CD4-positive, CD25-positive, alpha-beta regulatory T cell (primary cell): Measurements from ENCODE around the gene ITGA3. TPM values are rescaled to one million over a fixed set of nuclear protein-coding genes. Genes with fewer than 3 reads are reported as not detected.

Experiments used
- ATAC-seq, 2 donors: fragments of 150-1000 bp; cut with Tn5 transposase; one replicate each; pipeline ENCODE4 v1.10.0; 2021; ENCODE audit warnings: low read depth in 2 of 2, moderate number of reproducible peaks in 2 of 2, moderate library complexity in 1 of 2
- DNase-seq, 3 donors: peaks; one replicate each; pipeline versions ENCODE4 v3.0.0 to v3.0.0-alpha.2; 2012 to 2022; ENCODE audit warnings: mixed read lengths in 1 of 3
- H3K27ac ChIP-seq: one replicate; pipeline ENCODE4 v1.7.0; 2013; ENCODE audit warnings: mild to moderate bottlenecking, low read length; ENCODE audit not compliant: insufficient read depth, poor library complexity, severe bottlenecking
- H3K27me3 ChIP-seq: one replicate; pipeline ENCODE4 v1.7.0; 2013; ENCODE audit warnings: low read length; ENCODE audit not compliant: control insufficient read depth, insufficient read depth
- H3K36me3 ChIP-seq: one replicate; pipeline ENCODE4 v1.7.0; 2013; ENCODE audit warnings: mild to moderate bottlenecking, low read length, moderate library complexity; ENCODE audit not compliant: control insufficient read depth, insufficient read depth
- H3K4me1 ChIP-seq: 2 replicates; pipeline ENCODE4 v1.7.0; 2013; ENCODE audit warnings: mild to moderate bottlenecking, low read length; ENCODE audit not compliant: insufficient read depth, control insufficient read depth, poor library complexity, severe bottlenecking
- H3K4me3 ChIP-seq: one replicate; pipeline ENCODE4 v1.7.0; 2013; ENCODE audit warnings: low read depth, mild to moderate bottlenecking, low read length, moderate library complexity
- H3K9me3 ChIP-seq, 2 experiments: 1 replicate in 1 of 2; 2 replicates in 1 of 2; pipeline ENCODE4 v1.7.0; 2013; ENCODE audit warnings: low read length in 2 of 2, mild to moderate bottlenecking in 1 of 2, moderate library complexity in 1 of 2; ENCODE audit not compliant: control insufficient read depth in 2 of 2
- H3K27ac Mint-ChIP-seq, 3 donors: one replicate each; pipeline ENCODE4 v1.8.0; 2020 to 2022; ENCODE audit warnings: mild to moderate bottlenecking in 3 of 3, mixed read lengths in 3 of 3, moderate library complexity in 2 of 3
- H3K27me3 Mint-ChIP-seq: one replicate; pipeline ENCODE4 v1.8.0; 2022; ENCODE audit warnings: mild to moderate bottlenecking, mixed read lengths
- H3K36me3 Mint-ChIP-seq: one replicate; pipeline ENCODE4 v1.8.0; 2020; ENCODE audit warnings: mixed read lengths
- H3K4me1 Mint-ChIP-seq, 4 donors: one replicate each; pipeline ENCODE4 v1.8.0; 2020 to 2022; ENCODE audit warnings: mixed read lengths in 4 of 4, mild to moderate bottlenecking in 1 of 4
- H3K4me3 Mint-ChIP-seq, 4 donors: one replicate each; pipeline ENCODE4 v1.8.0; 2020 to 2022; ENCODE audit warnings: mild to moderate bottlenecking in 4 of 4, mixed read lengths in 4 of 4, moderate library complexity in 3 of 4
- H3K9me3 Mint-ChIP-seq, 7 donors: one replicate each; pipeline ENCODE4 v1.8.0; 2020 to 2022; ENCODE audit warnings: mixed read lengths in 7 of 7, mild to moderate bottlenecking in 3 of 7, moderate library complexity in 2 of 7
- polyA plus RNA-seq, 4 donors: library from polyadenylated mRNA; unstranded; fragments of 300-500 nt; fragmentation: Illumina TruSeq; gene quantifications; one replicate each; pipeline ENCODE4 v1.2.3, GENCODE V29; 2021
- total RNA-seq: library from RNA; stranded (reverse); gene quantifications from one replicate; pipeline ENCODE4 v1.2.3, GENCODE V29; 2022

ITGA3 gene
- total and polyA plus RNA-seq, 5 donors from 2014 or later, result 1.7 to 14.4 (median 2.7) TPM

DNA sequence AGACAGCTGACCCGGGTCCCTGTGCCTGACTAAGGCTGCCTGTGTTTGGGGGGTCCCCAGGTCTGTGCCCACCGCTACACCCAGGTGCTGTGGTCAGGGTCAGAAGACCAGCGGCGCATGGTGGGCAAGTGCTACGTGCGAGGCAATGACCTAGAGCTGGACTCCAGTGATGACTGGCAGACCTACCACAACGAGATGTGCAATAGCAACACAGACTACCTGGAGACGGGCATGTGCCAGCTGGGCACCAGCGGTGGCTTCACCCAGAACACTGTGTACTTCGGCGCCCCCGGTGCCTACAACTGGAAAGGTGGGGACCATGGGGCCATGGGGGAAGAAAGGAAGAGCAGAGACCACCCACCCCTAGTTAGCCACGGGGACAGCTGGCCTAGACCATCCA lies 12.1 kb downstream of the ITGA3 start:
- Histone ChIP-seq H3K4me3 (no peak overlapping the region), H3K27ac (no peak overlapping the region), H3K4me1 (no peaks in the 10 kb centered on the region), H3K36me3 (no peaks in the 10 kb centered on the region), H3K27me3 (no peaks in the 10 kb centered on the region), H3K9me3 (no peaks in the 10 kb centered on the region)
- Mint-ChIP-seq H3K9me3 (peaks cover 0 to 1% (median 0%) of the 10 kb centered on the region in 7 donors), H3K27ac (no peak overlapping the region), H3K27me3 (no peaks in the 10 kb centered on the region), H3K4me1 (peaks cover 0 to 2% (median under 1%) of the 10 kb centered on the region in 4 donors), H3K36me3 (peaks cover 21% of the 10 kb centered on the region), H3K4me3 (no peak overlapping the region)
- DNase-seq, result no peak
- ATAC-seq, result no peak

DNA sequence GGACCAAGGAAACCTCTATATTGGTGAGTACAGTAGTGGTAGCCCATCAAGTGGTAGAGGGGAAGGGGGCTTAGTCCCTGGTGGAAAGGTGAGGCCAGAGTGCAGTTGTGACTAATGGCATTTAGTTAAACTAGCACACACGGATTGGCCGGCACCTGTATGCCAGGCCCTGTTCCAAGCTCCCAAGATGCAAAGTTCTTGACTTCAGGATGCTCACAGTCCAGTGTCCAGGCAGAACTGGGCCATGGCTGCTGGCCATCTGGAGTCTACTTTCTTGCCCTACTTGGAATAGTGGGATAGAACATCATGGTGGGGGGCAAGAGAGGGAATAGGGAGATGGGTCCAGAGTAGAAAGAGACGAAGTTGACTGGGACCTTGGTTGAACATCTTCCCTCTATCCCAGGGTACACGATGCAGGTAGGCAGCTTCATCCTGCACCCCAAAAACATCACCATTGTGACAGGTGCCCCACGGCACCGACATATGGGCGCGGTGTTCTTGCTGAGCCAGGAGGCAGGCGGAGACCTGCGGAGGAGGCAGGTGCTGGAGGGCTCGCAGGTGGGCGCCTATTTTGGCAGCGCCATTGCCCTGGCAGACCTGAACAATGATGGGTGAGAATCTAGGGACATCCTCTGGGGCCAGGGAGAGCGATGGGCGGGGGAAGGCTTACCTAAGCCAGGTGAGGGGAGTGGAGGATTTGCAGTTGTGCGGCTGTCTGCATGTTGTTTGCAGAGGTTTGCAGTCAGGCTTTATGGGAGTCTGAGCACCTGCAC lies 15.2 kb downstream of the ITGA3 start:
- Histone ChIP-seq H3K4me3 (no peak overlapping the region), H3K9me3 (no peaks in the 10 kb centered on the region), H3K27me3 (no peaks in the 10 kb centered on the region), H3K4me1 (no peaks in the 10 kb centered on the region), H3K27ac (no peak overlapping the region), H3K36me3 (no peaks in the 10 kb centered on the region)
- H3K4me1 Mint-ChIP-seq, result peaks cover 0 to 2% (median under 1%) of the 10 kb centered on the region in 4 donors
- ATAC-seq (no peak), DNase-seq (no peak)
- no peak overlapping the region for H3K4me3 Mint-ChIP-seq
- peak overlapping the region in 1 of 3 donors; percentile 25 for H3K27ac Mint-ChIP-seq
- H3K27me3 Mint-ChIP-seq, result no peaks in the 10 kb centered on the region
- peaks cover 26% of the 10 kb centered on the region for H3K36me3 Mint-ChIP-seq
- peaks cover 0 to 1% (median 0%) of the 10 kb centered on the region in 7 donors for H3K9me3 Mint-ChIP-seq

DNA sequence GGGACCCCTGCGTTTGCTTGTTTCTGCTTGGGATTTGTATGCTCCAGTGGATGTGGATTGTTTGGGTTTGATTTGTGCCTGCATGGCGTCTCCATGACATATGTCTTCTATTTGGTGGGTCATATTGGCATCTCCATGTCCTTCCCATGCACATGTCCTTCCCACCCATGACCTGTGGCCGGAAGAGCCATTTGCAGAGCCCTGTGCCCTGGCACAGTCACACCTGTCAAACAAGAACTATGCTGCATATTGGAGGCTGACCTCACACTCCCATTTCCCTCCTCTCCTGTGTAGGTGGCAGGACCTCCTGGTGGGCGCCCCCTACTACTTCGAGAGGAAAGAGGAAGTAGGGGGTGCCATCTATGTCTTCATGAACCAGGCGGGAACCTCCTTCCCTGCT lies 15.8 kb downstream of the ITGA3 start:
- H3K4me3 Mint-ChIP-seq, result no peak overlapping the region

DNA sequence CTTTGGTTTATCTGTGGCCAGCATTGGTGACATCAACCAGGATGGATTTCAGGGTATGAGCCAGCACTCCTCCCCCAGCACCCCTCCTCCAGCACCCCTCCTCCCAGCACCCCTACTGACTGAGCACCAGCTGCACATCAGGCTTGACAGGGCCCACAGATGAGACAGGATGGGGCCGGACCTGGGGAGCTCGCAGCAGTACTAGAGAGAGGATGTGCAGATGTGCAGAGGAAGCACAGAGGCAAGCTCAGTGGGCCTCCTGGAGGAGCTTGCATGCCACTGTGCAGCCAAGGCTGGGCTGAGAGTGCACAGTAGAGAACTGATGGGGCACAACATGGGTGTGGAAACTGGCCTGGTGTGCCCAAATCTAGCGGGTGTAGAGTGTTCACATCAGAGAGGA lies 16.2 kb downstream of the ITGA3 start:
- no peaks in the 10 kb centered on the region for H3K9me3 ChIP-seq
- Mint-ChIP-seq H3K36me3 (peaks cover 26% of the 10 kb centered on the region), H3K4me1 (peaks cover 0 to 2% (median under 1%) of the 10 kb centered on the region in 4 donors), H3K27me3 (no peaks in the 10 kb centered on the region), H3K4me3 (no peak overlapping the region), H3K9me3 (peaks cover 0 to 1% (median 0%) of the 10 kb centered on the region in 7 donors), H3K27ac (no peak overlapping the region)
- H3K4me1 ChIP-seq, result no peaks in the 10 kb centered on the region
- no peaks in the 10 kb centered on the region for H3K27me3 ChIP-seq
- H3K27ac ChIP-seq, result no peak overlapping the region
- H3K36me3 ChIP-seq, result no peaks in the 10 kb centered on the region
- peak in 1 of 2 donors; percentile 20 for ATAC-seq
- no peak overlapping the region for H3K4me3 ChIP-seq
- peak in 1 of 3 donors; percentile 20 for DNase-seq

More for the DNA sequence above, 15.8 kb downstream of the ITGA3 start:
- Mint-ChIP-seq H3K4me1 (peaks cover 0 to 2% (median under 1%) of the 10 kb centered on the region in 4 donors), H3K27ac (no peak overlapping the region), H3K9me3 (peaks cover 0 to 1% (median 0%) of the 10 kb centered on the region in 7 donors), H3K36me3 (peaks cover 26% of the 10 kb centered on the region), H3K27me3 (no peaks in the 10 kb centered on the region)
- Histone ChIP-seq H3K27me3 (no peaks in the 10 kb centered on the region), H3K36me3 (no peaks in the 10 kb centered on the region), H3K27ac (no peak overlapping the region), H3K4me3 (no peak overlapping the region), H3K9me3 (no peaks in the 10 kb centered on the region), H3K4me1 (no peaks in the 10 kb centered on the region)
- DNase-seq, result no peak
- ATAC-seq, result no peak

DNA sequence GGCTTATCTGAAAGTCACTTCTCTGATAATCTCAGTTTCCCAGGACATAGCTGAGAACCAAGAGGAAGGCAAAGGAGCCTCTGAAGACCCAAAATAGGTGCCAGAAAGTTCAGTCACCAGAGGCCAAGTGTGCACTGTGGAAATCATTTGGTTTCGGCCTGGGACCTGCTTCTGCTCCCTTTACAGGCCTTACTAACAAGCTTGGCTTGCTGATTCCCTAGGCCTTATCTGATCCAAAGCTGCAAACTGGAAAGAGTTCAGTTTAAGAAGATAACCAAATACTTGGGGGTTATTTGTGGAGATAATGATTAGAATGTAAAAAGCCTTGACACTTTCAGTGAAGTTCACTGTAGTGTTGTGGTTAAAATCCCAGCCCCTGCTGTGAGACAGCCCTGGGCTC lies 17.0 kb downstream of the ITGA3 start:
- H3K9me3 ChIP-seq, result no peaks in the 10 kb centered on the region
- DNase-seq (no peak), ATAC-seq (no peak)
- Mint-ChIP-seq H3K27ac (no peak overlapping the region), H3K27me3 (no peaks in the 10 kb centered on the region), H3K4me1 (peaks cover 0 to 2% (median under 1%) of the 10 kb centered on the region in 4 donors), H3K36me3 (peaks cover 26% of the 10 kb centered on the region), H3K4me3 (no peak overlapping the region), H3K9me3 (peaks cover 0 to 1% (median 0%) of the 10 kb centered on the region in 7 donors)
- H3K4me1 ChIP-seq, result no peaks in the 10 kb centered on the region
- H3K36me3 ChIP-seq, result no peaks in the 10 kb centered on the region
- no peaks in the 10 kb centered on the region for H3K27me3 ChIP-seq
- H3K27ac ChIP-seq, result no peak overlapping the region
- no peak overlapping the region for H3K4me3 ChIP-seq

DNA sequence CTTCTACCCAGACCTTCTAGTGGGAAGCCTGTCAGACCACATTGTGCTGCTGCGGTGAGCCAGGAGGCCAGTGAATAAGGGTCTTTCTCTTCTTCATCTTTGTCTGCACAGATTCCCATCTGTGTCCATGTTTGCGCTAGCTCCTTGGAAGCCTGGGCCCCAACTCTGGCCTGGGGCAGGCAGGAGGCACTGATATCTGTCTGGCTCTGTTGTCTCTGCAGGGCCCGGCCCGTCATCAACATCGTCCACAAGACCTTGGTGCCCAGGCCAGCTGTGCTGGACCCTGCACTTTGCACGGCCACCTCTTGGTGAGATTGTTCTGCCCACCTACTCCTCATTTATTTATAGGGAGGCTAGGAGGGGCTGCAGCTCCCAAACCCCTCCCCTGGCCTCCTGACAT lies 18.3 kb downstream of the ITGA3 start:
- Histone ChIP-seq H3K27me3 (no peaks in the 10 kb centered on the region), H3K9me3 (no peaks in the 10 kb centered on the region), H3K36me3 (peaks cover 2% of the 10 kb centered on the region), H3K4me1 (no peaks in the 10 kb centered on the region), H3K27ac (no peak overlapping the region), H3K4me3 (no peak overlapping the region)
- H3K27ac Mint-ChIP-seq, result peak overlapping the region in 1 of 3 donors; percentile 20
- H3K4me1 Mint-ChIP-seq, result peaks cover 0 to 2% (median under 1%) of the 10 kb centered on the region in 4 donors
- H3K9me3 Mint-ChIP-seq, result peaks cover 0 to 1% (median 0%) of the 10 kb centered on the region in 7 donors
- peaks cover 29% of the 10 kb centered on the region for H3K36me3 Mint-ChIP-seq
- ATAC-seq, result no peak
- no peak for DNase-seq
- no peaks in the 10 kb centered on the region for H3K27me3 Mint-ChIP-seq
- no peak overlapping the region for H3K4me3 Mint-ChIP-seq

DNA sequence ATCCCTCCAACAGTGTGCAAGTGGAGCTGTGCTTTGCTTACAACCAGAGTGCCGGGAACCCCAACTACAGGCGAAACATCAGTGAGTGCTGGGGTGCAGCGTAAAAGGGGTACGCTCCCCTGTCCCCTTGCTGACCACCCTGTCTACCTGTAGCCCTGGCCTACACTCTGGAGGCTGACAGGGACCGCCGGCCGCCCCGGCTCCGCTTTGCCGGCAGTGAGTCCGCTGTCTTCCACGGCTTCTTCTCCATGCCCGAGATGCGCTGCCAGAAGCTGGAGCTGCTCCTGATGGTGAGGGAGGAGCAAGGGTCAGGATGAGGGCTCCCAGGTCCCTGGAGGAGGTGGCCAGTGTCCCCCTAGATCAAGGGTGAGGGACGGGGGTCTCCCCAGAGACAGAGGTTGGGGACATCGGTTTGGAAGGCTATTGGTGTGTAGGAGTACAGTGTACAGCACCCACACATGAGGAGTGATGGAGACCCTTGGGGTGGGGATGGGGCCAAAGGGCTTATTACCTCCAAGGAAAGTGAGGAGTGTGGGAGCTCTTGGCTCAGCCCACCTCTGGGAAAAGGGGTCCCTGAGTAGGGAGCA lies 19.6 kb downstream of the ITGA3 start:
- Mint-ChIP-seq H3K27me3 (no peaks in the 10 kb centered on the region), H3K27ac (no peak overlapping the region), H3K36me3 (peaks cover 33% of the 10 kb centered on the region), H3K9me3 (peaks cover 0 to 1% (median 0%) of the 10 kb centered on the region in 7 donors), H3K4me3 (no peak overlapping the region), H3K4me1 (peaks cover 0 to 2% (median under 1%) of the 10 kb centered on the region in 4 donors)
- ATAC-seq (no peak), DNase-seq (no peak)
- no peaks in the 10 kb centered on the region for H3K9me3 ChIP-seq
- no peak overlapping the region for H3K4me3 ChIP-seq
- no peaks in the 10 kb centered on the region for H3K4me1 ChIP-seq
- H3K36me3 ChIP-seq, result peaks cover 3% of the 10 kb centered on the region
- no peaks in the 10 kb centered on the region for H3K27me3 ChIP-seq
- H3K27ac ChIP-seq, result no peak overlapping the region
